Ishikawa (cell line): Measurements from ENCODE around the gene DISP3.

ENCODE experiments used
- CEBPB ChIP-seq: IDR thresholded peaks from 2 replicates; pipeline ENCODE4 v1.6.1; 2012
- CREB1 ChIP-seq: IDR thresholded peaks from 2 replicates; pipeline ENCODE4 v1.6.1; 2012; ENCODE audit warnings: low read depth
- EGR1 ChIP-seq: IDR thresholded peaks from 2 replicates; pipeline ENCODE4 v1.6.1; 2012
- EP300 ChIP-seq: IDR thresholded peaks from 2 replicates; pipeline ENCODE4 v1.6.1; 2012; ENCODE audit warnings: borderline replicate concordance
- FOXM1 ChIP-seq: IDR thresholded peaks from 2 replicates; pipeline ENCODE4 v1.6.1; 2012; ENCODE audit warnings: low read depth, borderline replicate concordance
- NFIC ChIP-seq: IDR thresholded peaks from 2 replicates; pipeline ENCODE4 v1.6.1; 2012
- RAD21 ChIP-seq: IDR thresholded peaks from 2 replicates; pipeline ENCODE4 v1.6.1; 2012; ENCODE audit warnings: low read depth
- TAF1 ChIP-seq: IDR thresholded peaks from 2 replicates; pipeline ENCODE4 v1.6.1; 2012; ENCODE audit warnings: low read depth, mild to moderate bottlenecking
- TCF12 ChIP-seq: IDR thresholded peaks from 2 replicates; pipeline ENCODE4 v1.6.1; 2012; ENCODE audit warnings: low read depth
- TEAD4 ChIP-seq: IDR thresholded peaks from 2 replicates; pipeline ENCODE4 v1.6.1; 2012
- YY1 ChIP-seq: IDR thresholded peaks from 2 replicates; pipeline ENCODE4 v1.6.1; 2012; ENCODE audit warnings: low read depth
- ZBTB7A ChIP-seq: IDR thresholded peaks from 2 replicates; pipeline ENCODE4 v1.6.1; 2012; ENCODE audit warnings: low read depth
- TF ChIP-seq, protein P1 (sequence below): IDR thresholded peaks from 2 replicates; pipeline ENCODE4 v1.6.1; 2012
- TF ChIP-seq, protein P2 (sequence below): IDR thresholded peaks from 2 replicates; pipeline ENCODE4 v1.6.1; 2012
- TF ChIP-seq, protein P3 (sequence below): IDR thresholded peaks from 2 replicates; pipeline ENCODE4 v1.6.1; 2012; ENCODE audit warnings: low read depth, mild to moderate bottlenecking

DISP3 gene

DNA sequence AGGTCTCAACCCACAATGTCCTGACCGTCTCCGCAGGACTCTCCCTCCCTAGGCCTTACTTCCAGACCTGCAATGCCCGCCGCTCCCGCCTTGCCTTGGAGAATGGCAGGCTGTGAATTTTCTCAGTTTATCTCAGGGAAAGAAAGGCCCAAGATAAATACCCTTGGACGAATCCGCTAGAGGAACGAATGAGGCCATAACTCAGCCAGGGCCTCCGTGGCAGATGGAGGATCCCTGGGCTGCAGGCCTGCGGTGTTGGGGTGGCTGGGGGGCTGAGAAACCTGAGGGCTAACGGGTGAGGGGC is 29.9 kb upstream of the DISP3 start:
- TF ChIP-seq EP300 (no peak), TCF12 (no peak), ZBTB7A (no peak), YY1 (no peak), CREB1 (no peak), RAD21 (no peak), CEBPB (no peak), TAF1 (no peak), TEAD4 (no peak), EGR1 (no peak)
- TF ChIP-seq, protein P1, sequence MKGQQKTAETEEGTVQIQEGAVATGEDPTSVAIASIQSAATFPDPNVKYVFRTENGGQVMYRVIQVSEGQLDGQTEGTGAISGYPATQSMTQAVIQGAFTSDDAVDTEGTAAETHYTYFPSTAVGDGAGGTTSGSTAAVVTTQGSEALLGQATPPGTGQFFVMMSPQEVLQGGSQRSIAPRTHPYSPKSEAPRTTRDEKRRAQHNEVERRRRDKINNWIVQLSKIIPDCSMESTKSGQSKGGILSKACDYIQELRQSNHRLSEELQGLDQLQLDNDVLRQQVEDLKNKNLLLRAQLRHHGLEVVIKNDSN, result no peak
- TF ChIP-seq, protein P2, sequence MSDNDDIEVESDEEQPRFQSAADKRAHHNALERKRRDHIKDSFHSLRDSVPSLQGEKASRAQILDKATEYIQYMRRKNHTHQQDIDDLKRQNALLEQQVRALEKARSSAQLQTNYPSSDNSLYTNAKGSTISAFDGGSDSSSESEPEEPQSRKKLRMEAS, result no peak

DNA sequence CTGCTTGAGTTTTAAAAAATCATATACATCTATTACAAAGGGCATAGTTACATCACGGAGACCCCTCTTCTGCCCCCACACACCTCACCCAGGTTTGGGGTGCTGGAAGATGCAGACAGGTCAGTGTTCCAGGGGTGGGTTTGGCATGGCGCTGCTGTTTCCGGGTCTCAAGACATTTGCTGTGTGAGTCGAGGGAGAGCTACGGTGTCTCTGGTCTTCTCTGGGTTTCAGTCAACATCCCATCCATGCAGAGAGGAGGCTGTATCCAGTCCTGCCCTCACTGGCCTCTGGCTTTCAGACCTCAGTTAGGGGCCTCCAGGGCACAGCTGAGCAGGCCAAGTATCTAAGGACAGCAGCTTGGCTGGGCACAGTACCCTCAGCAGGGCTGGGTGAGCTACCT is 28.6 kb upstream of the DISP3 start:
- TF ChIP-seq FOXM1 (no peak), YY1 (no peak), TEAD4 (no peak), TCF12 (no peak), NFIC (no peak), ZBTB7A (no peak), TAF1 (no peak), RAD21 (no peak)
- TF ChIP-seq, protein P1, result no peak

DNA sequence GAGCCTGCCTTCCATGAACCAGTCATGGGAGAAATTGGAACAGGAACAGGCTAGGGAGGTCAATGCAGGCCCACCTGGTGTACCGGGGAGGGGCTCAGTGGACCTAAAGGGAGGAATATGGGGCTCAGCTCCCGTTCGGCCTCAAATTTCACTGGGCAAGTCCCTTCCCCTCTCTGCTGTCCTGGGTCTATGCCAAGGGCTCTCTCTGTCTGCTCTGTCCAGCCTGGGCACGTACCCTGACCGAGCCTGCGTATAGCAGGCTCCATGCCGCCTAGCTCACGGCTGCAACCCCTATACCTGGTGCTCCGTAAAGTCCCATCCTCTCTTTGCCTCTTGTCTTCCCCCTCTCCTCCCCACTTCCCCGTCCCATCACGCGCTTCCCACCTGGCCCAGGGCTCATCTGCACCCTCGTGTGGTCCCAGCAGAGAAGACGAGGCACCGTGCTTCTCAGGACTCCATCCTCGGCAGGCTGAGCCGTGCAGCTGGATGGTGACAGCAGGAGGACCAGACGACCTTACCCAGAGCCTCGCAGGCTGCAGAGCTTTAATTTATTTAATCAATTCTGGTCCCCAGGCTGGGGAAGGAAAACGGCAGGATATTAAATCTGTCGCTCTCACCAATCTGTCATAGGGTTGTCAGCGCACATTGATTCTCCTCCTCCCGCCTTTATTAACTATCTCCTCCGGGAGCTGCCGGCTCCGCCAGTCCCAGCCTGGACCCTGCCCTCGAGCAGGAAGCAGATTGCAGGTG is 25.0 kb upstream of the DISP3 start:
- TF ChIP-seq CREB1 (no peak), YY1 (no peak), EGR1 (no peak), TCF12 (no peak), TAF1 (no peak)
- TF ChIP-seq, protein P3, sequence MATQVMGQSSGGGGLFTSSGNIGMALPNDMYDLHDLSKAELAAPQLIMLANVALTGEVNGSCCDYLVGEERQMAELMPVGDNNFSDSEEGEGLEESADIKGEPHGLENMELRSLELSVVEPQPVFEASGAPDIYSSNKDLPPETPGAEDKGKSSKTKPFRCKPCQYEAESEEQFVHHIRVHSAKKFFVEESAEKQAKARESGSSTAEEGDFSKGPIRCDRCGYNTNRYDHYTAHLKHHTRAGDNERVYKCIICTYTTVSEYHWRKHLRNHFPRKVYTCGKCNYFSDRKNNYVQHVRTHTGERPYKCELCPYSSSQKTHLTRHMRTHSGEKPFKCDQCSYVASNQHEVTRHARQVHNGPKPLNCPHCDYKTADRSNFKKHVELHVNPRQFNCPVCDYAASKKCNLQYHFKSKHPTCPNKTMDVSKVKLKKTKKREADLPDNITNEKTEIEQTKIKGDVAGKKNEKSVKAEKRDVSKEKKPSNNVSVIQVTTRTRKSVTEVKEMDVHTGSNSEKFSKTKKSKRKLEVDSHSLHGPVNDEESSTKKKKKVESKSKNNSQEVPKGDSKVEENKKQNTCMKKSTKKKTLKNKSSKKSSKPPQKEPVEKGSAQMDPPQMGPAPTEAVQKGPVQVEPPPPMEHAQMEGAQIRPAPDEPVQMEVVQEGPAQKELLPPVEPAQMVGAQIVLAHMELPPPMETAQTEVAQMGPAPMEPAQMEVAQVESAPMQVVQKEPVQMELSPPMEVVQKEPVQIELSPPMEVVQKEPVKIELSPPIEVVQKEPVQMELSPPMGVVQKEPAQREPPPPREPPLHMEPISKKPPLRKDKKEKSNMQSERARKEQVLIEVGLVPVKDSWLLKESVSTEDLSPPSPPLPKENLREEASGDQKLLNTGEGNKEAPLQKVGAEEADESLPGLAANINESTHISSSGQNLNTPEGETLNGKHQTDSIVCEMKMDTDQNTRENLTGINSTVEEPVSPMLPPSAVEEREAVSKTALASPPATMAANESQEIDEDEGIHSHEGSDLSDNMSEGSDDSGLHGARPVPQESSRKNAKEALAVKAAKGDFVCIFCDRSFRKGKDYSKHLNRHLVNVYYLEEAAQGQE, result no peak
- TF ChIP-seq, protein P2, result no peak

DNA sequence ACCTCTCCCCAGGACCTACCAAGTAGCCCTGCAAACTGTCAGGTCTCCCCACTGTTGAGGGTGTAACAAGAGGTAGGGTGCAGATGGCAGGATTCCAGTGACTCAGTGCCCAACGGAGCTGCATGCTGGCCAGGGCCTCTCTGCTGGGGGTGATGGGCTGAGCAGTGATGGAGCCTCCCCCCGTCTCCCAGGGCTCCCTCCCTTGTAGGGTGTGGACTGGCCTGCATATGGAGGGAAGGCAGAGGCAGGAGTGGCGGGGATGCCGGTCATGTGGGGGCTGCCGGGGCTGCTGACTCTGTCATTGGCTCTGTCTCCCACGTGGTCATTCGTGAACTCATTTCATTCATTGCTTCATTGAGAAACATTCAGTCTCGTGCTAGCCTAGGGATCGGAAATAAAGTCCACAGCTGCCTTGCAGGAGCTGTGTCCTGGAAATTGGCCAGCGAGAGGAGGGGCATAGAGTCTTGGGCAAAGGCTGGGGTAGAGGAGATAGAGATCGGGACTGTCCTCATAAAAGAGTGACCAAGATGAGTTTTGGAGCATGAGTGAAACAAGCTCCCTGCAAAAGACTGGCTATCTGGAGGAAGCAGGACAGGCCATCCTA is 22.9 kb upstream of the DISP3 start:
- TF ChIP-seq RAD21 (no peak), FOXM1 (no peak), CREB1 (no peak), NFIC (no peak), EGR1 (no peak), EP300 (no peak), YY1 (no peak), CEBPB (no peak), TEAD4 (no peak), TAF1 (no peak), TCF12 (no peak), ZBTB7A (no peak)
- TF ChIP-seq, protein P1, result no peak
- TF ChIP-seq, protein P3, result no peak
- TF ChIP-seq, protein P2, result no peak

DNA sequence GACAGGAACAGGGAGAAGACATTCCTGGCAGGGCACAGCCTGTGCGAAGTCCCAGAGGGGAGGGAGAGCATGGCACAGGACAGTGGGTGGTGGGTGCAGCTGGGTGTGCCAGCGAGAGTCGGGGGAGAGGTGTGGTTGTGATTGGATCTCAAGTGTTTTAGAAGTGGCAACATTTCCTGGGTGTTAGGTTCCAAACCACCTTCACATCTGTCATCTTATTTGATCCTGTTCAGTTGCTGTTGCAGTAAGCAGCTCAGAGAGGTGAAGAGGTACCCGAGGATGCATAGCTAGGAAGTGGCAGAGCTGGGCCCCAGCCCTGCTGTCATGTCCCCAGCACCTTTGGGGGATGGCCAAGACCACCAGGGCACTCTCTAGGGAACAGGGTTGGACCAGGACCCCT is 22.0 kb upstream of the DISP3 start:
- TF ChIP-seq, protein P3, result no peak
- TF ChIP-seq TCF12, result no peak
- no peak for TF ChIP-seq TAF1
- no peak for TF ChIP-seq RAD21
- no peak for TF ChIP-seq TEAD4
- TF ChIP-seq FOXM1, result no peak
